HG02938 (cell line): ENCODE measurements around the gene MAP2K1.
"Not testable (repeated sequence)": the region's sequence is repeated elsewhere in the genome, so short reads cannot be mapped to it uniquely, and the experiment has no call there.

Experiments
- ATAC-seq: cut with Tn5 transposase; IDR thresholded peaks from one replicate; pipeline ENCODE4 v1.9.1; 2021; ENCODE audit warnings: mild to moderate bottlenecking, moderate library complexity; ENCODE audit not compliant: unreplicated experiment

MAP2K1 gene

GRCh38 chr15:66386204-66387123 is at the start of gene MAP2K1:
MAP2K1 (plus strand) TSS chr15:66386912; CDS start chr15:66387348, 436 bp downstream.
- peak; percentile 70 for ATAC-seq

- not testable (repeated sequence) for ATAC-seq
Measured at GRCh38 chr15:66348530-66348929, 38.2 kb upstream of the MAP2K1 start.

- no peak for ATAC-seq
Measured at GRCh38 chr15:66356077-66356358, 30.7 kb upstream of the MAP2K1 start.

GRCh38 chr15:66356359-66357236 is 30.1 kb upstream of the MAP2K1 start, which contains the start of gene TIPIN:
TIPIN (minus strand) TSS chr15:66356685; CDS start chr15:66352947, 3,738 bp downstream.
- ATAC-seq = peak; percentile 79

- ATAC-seq = no peak
Measured at GRCh38 chr15:66359740-66360139, 27.0 kb upstream of the MAP2K1 start.

- not testable (repeated sequence) for ATAC-seq
Measured at GRCh38 chr15:66361745-66362460, 24.8 kb upstream of the MAP2K1 start.

- no peak for ATAC-seq
Measured at GRCh38 chr15:66362776-66363175, 23.9 kb upstream of the MAP2K1 start.

GRCh38 chr15:66364944-66365528 is 21.7 kb upstream of the MAP2K1 start:
- no peak for ATAC-seq

GRCh38 chr15:66369773-66370651 is 16.7 kb upstream of the MAP2K1 start:
- no peak for ATAC-seq

- no peak for ATAC-seq
Measured at GRCh38 chr15:66374179-66374578, 12.5 kb upstream of the MAP2K1 start.

- no peak for ATAC-seq
Measured at GRCh38 chr15:66378814-66379430, 7.8 kb upstream of the MAP2K1 start.

- not testable (repeated sequence) for ATAC-seq
Measured at GRCh38 chr15:66381376-66381775, 5.3 kb upstream of the MAP2K1 start.

- peak; percentile 9 for ATAC-seq
Measured at GRCh38 chr15:66387163-66388042, 691 bp downstream of the MAP2K1 start.

- ATAC-seq = no peak
Measured at GRCh38 chr15:66388043-66388363, 1.3 kb downstream of the MAP2K1 start.

GRCh38 chr15:66388576-66388975 is 1.9 kb downstream of the MAP2K1 start:
- no peak for ATAC-seq

GRCh38 chr15:66389098-66389858 is 2.6 kb downstream of the MAP2K1 start:
- no peak for ATAC-seq

- no peak for ATAC-seq
Measured at GRCh38 chr15:66389859-66390381, 3.2 kb downstream of the MAP2K1 start.
